ENCODE measurements around the gene SH3RF1.

SH3RF1 gene

GRCh38 chr4:169103966-169104412 is 166.8 kb downstream of the SH3RF1 start:
- no peak for DNase-seq (ENCODE audit: low spot score)

- DNase-seq (ENCODE audit: low spot score): no peak
These were observed 168.7 kb downstream of the SH3RF1 start for GRCh38 chr4:169102026-169102425.

- DNase-seq (ENCODE audit: low spot score): no peak
These were observed 170.1 kb downstream of the SH3RF1 start for GRCh38 chr4:169100670-169101101.

- DNase-seq (ENCODE audit: low spot score): peak; percentile 22
These were observed 171.0 kb downstream of the SH3RF1 start for GRCh38 chr4:169099771-169100180.

GRCh38 chr4:169098969-169099690 is 171.6 kb downstream of the SH3RF1 start:
- DNase-seq (ENCODE audit: low spot score): no peak

GRCh38 chr4:169098532-169098931 is 172.2 kb downstream of the SH3RF1 start:
- no peak for DNase-seq (ENCODE audit: low spot score)

- DNase-seq (ENCODE audit: low spot score): no peak
These were observed 172.7 kb downstream of the SH3RF1 start for GRCh38 chr4:169098054-169098497.

- no peak for DNase-seq (ENCODE audit: low spot score)
These were observed 174.5 kb downstream of the SH3RF1 start for GRCh38 chr4:169096221-169096620.

GRCh38 chr4:169094656-169095231 is 176.0 kb downstream of the SH3RF1 start:
- no peak for DNase-seq (ENCODE audit: low spot score)

GRCh38 chr4:169092889-169093522 is 177.8 kb downstream of the SH3RF1 start:
- no peak for DNase-seq (ENCODE audit: low spot score)

- no peak for DNase-seq (ENCODE audit: low spot score)
These were observed 180.1 kb downstream of the SH3RF1 start for GRCh38 chr4:169090484-169091215.

GRCh38 chr4:169089004-169089403 is 181.8 kb downstream of the SH3RF1 start:
- DNase-seq (ENCODE audit: low spot score): no peak

- DNase-seq (ENCODE audit: low spot score): no peak
These were observed 185.8 kb downstream of the SH3RF1 start for GRCh38 chr4:169084954-169085353.

- peak; percentile 56 for DNase-seq (ENCODE audit: low spot score)
These were observed 189.8 kb downstream of the SH3RF1 start for GRCh38 chr4:169080981-169081380.

GRCh38 chr4:169079942-169080827 is 190.6 kb downstream of the SH3RF1 start:
- peak; percentile 82 for DNase-seq (ENCODE audit: low spot score)

- no peak for DNase-seq (ENCODE audit: low spot score)
These were observed 196.6 kb downstream of the SH3RF1 start for GRCh38 chr4:169074117-169074516.

- no peak for DNase-seq (ENCODE audit: low spot score)
These were observed 199.0 kb downstream of the SH3RF1 start for GRCh38 chr4:169071747-169072146.

- no peak for DNase-seq (ENCODE audit: low spot score)
These were observed 199.9 kb downstream of the SH3RF1 start for GRCh38 chr4:169070895-169071218.

- DNase-seq (ENCODE audit: low spot score): no peak
These were observed 200.5 kb downstream of the SH3RF1 start for GRCh38 chr4:169070071-169070894.

GRCh38 chr4:169068423-169068822 is 202.3 kb downstream of the SH3RF1 start:
- DNase-seq (ENCODE audit: low spot score): no peak

GRCh38 chr4:169066934-169067333 is 203.8 kb downstream of the SH3RF1 start:
- DNase-seq (ENCODE audit: low spot score): no peak

All from pons (tissue), 1 donor.